ENCODE results near the gene DHX9.

The DHX9 gene

DNA sequence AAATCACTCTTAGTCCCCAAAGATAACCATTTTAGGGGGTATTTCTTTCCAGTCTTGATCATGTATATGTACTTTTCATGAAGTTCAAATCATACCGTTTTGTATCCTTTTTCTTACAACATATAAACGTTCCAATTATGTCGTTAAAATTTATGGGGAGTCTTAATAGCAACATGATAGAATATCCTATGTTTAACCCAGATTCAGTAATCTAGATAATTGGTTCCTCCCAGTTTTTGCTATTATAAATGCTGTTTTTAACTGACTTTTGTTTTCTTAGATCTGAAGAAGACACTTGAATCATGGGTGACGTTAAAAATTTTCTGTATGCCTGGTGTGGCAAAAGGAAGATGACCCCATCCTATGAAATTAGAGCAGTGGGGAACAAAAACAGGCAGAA lies 3.1 kb downstream of the DHX9 start:
- DNase-seq, result no peak

DNA sequence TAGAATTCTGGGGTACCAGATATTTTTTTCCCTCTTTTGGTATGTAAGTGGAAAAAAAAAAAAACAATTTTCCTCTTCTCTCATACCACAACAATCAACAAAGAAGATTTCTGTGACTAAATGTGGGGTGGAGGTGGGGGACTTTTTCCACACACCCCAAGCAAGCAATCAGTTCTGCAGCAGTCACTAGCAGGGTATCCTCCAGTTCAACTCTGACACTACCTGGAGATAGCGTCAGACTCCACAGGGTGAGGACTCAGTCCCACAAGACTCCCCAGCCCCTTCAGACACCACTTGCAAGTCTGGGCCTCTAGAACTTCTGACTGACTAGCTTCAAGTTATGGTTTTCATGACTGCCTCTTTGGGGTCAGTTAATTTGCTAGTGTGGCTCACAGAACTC lies 6.2 kb downstream of the DHX9 start:
- no peak for DNase-seq

DNA sequence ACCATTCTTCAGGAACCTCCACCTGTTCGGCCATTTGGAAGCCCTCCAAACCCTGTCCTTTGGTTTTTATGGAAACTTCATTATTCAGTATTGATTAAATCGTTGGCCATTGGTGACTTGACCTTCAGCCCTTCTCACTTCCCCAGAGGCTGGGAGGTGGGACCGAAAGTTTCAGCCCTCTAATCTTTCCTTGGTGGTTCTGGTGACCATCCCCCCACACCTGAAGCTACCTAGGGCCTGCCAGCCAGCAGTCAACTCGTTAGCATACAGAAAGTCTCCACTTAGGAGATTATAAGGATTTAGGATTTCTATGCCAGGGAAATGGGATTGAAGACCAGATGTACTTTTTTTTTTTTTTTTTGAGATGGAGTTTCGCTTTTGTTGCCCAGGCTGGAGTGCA lies 6.7 kb downstream of the DHX9 start:
- DNase-seq, result no peak

DNA sequence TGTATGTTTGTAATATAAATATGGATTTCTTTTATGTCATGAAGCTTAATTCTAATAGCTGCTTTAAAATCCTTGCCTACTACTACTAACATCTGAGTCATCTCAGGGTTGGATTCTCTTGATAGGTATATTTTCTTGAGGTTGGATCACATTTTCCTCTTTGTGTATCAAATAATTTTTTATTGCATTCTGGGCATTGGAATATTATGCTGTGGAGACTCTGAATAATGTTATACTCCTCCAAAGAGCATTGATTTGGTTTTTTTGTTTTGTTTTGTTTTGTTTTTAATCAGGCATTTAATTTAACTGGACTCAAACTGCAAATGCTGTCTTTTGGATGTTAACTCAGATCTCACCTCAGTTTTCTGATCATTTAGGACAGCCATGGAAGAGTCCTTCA lies 8.0 kb downstream of the DHX9 start:
- no peak for DNase-seq

DNA sequence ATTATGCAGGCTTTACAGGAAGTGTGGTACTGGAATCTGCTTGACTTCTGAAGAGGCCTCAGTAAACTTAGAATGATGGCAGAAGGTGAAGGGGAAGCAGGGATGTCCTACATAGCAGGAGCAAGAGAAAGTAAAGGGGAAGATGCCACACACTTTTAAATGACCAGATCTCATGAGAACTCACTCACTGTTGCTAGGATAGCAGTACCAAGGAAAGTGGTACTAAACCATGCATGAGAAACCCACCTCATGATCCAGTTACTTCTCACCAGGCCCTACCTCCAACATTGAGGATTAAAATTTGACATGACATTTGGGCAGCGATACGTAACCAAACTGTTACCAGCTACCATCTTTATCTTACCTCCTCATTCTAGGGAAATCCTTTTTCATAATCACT lies 9.6 kb downstream of the DHX9 start:
- no peak for DNase-seq

DNA sequence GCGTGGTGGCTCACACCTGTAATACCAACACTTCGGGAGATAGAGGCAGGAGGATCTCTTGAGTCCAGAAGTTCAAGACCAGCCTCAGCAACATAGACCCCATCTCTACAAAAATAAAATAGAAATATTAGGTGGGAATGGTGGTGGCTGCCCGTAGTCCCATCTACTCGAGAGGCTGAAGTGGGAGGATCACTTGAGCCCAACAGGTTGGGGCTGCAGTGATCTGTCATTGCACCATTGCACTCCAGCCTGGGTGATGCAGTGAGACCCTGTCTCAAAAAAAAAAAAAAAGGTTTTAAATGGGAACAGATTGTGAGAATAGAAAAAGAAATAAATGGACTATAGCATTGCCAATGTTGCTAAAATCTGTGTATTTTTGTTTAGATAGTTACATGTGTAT lies 11.2 kb downstream of the DHX9 start:
- no peak for DNase-seq

DNA sequence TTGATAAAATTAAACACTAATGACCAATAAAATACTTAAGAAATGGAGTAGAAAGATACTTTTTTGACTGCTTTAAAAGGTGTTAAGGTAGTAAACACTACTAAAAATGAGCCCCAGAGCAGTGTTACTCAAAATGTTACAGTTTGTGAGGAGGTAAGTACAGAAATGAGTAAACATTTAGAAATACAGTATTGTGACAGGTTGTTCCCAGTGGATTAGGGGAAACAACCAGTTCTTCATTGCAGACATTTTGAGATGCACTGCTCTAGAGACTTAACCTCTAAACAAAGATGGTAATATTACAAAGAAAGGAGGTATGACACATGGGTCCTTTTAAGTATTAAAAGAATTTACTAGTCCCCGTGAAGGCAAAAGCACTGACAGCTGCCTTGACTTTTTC lies 12.7 kb downstream of the DHX9 start:
- DNase-seq, result no peak

DNA sequence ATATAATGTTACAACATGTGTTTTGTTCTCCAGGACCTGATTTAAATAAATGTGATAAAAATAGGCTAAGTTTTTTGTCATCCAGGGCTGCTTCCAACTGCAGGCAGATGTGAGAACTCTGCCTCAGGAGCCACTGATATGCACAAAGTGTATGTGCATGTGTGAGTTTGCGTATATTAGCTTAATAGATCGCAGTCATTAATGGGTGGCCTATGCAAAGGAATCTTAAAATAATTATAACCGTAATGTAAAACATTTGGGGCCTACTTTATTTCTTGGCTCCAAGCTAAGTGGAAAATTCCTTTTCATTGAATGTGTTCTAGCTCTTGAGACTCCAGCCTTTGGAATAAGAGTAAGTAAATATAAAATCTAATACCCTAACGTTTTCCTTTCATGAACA lies 16.8 kb downstream of the DHX9 start:
- no peak for DNase-seq

DNA sequence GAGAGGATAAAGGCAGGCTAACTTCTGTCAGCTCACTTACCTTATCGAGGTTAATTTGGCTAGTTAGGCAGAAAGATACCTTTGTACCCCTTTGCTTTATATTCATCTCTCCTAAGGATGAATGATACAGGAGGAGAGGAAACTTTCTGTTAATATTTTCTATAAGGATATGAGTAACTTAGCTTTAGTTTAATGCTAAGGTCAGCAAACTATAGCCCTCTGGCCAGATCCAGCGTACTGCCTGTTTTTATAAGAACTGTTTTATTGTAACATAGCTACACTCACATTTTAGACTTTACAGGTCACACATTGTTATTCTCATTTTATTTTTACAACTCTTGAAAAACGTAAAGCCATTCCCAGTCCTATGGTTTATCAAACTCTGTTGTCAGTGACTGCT lies 18.1 kb downstream of the DHX9 start:
- DNase-seq, result no peak

DNA sequence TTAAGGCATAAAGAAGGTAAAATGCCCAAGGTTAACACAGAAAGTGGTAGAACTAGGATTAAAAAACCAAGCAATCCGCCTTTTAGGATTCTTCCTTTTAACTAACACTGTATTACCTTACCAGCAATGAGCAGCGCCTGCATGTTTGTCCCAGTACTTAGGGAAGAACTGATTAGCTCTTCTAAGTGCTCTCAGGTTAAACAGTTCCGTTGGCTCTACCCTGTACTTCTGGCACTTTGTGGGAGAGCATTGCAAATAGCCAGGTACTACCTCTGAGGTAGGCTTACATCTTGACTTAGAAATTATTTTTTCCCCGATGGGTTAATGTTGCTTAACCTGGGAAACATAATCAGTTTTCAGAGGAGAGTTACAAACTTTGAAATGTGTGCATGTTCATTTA lies 21.5 kb downstream of the DHX9 start:
- DNase-seq, result no peak

DNA sequence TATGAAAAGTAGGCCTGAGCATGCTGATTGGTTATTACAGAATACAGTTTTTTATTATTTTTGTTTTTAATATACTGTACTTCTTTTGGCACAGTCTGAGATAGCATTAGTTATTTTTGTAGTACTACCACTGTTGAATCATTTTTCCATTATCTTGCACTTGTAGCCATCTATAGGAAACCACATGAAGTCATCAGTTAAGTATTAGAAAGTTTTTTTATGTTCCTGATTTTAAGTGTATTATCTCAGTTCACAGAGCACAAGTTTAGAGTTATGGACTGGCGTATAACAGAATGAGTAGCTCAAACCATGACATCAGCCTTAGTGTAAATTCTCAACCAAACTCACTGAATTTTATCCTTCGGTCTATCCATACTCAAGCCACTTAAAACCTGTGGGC lies 22.8 kb downstream of the DHX9 start:
- DNase-seq, result no peak

DNA sequence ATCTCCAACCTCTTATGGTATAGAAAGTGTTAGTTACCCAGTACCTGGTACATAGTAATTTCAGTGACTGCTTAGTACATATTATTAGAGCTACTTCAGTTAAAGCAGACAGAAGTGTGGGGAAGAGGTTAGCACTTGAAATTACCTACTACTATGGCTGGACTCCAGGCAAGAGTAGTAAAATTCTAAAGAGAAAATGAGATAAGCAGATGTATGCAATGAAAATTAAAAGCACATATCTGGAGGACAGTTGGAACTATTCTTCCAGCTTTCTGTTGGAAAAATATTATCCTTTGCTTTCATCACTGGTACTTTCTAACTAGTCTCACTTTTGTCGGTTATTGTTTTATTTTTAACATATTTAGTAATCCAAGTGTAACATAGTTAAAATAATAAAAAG lies 23.7 kb downstream of the DHX9 start:
- DNase-seq, result no peak

DNA sequence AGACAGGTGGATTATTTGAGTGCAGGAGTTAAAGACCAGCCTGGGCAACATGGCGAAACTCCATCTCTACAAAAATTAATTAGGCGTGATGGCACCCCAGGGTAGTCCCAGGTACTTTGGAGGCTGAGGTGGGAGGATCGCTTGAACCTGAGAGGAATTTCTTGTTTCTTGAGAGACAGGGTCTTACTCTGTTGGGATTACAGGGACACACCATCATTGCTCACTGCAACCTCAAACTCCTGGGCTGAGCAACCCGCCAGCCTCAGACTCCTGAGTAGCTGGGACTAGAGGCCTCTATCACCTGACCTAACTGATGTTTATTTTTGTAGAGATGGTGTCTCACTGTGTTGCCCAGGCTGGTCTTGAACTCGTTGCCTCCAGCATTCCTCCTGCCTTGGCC lies 24.8 kb downstream of the DHX9 start:
- DNase-seq, result no peak

DNA sequence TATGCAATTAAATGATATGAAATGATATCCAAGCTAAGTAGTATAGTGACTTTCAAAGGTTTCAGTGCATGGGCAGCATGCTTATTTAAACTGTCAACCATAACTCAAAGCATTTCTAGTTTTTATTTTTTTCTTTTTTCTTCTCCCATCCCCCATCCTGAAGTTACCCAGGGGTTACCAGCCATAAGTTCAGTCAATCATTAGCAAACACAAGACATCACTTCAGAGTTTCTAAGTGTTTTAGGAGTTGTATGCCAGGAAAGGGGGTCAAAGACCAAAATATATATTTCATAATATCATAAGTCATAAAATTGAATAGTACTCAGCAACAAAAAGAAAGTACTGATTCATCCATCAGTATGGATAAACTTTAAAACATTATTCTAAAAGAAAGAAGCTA lies 28.7 kb downstream of the DHX9 start:
- DNase-seq, result no peak

DNA sequence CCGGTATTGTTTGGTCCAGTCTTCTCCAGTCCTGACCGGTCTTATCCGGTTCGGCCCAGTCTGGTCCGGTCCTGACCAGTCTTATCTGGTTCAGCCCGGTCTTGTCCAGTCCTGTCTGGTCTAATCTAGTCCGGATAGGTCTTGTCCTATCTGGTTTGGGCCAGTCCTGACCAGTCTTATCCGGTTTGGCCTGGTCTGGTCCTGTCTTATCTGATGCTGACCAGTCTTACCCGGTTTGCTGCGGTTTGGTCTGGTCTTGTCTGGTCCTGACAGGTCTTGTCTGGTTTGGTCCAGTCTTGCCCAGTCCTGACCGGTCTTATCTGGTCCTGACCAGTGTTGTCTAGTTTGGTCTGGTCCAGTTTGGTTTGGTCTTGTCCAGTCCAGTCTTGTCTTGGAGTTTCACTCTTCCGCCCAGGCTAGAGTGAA lies 30.1 kb downstream of the DHX9 start:
- no peak for DNase-seq

DNA sequence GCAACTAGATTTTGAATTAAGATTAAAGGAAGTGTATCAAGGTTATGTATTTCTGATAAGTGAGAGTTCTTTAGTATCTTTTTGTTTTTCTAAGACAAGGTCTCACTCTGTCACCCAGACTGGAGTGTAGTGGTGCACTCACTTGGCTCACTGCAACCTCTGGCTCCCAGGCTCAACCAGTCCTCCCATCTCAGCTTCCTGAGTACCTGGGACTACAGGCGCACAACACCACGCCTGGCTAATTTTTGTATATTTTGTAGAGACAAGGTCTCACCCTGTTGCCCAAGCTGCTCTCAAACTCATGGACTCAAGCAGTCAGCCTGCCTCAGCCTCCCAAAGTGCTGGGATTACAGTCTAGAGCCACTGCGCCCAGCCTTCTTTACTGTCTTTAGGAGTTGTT lies 33.7 kb downstream of the DHX9 start:
- DNase-seq, result no peak

DNA sequence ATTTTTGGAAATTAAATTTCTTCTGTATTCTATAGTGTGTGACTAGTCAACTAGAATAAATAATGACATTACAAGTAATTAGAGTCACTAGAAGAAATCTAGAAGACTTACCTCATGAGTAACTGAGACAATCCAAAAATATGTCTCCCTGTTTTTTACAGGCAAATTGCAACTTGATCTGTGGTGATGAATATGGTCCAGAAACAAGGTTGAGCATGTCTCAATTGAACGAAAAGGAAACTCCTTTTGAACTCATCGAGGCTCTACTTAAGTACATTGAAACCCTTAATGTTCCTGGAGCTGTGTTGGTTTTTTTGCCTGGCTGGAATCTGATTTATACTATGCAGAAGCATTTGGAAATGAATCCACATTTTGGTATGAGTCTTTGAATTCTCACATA lies 36.7 kb downstream of the DHX9 start:
- no peak for DNase-seq

DNA sequence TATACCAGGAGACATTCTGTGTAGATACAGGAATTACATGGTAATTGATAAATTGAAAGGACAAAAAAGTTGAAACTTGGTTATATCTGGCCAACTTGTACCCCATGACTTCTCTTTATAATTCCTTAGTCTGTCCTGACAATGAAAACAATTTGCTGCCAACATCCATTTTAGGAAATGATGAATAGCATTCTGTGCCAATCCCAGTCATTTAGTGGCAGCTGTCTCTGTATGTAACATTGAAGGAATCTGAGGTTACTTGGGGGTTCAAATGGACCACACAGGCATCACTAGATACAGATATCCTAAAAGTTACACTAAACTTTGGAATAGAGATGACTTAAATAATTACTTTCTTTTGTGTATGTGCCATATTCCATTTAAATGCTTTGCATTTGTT lies 38.2 kb downstream of the DHX9 start:
- DNase-seq, result no peak

DNA sequence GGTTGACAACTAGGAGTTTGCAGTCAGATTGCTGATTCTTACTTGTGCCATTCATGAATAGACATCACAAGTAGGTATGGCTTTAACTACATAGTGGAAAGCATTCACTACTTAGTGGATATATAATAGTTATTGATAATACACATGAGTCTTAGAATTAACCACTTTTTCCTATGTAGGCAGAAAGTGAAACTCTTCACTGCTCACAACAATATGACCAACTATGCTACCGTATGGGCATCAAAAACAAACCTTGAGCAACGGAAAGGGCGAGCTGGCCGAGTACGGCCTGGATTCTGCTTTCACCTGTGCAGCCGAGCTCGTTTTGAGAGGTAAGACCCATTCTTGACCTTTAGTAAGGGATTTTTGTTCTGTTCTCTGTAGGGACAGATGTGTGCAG lies 38.7 kb downstream of the DHX9 start:
- DNase-seq, result no peak

DNA sequence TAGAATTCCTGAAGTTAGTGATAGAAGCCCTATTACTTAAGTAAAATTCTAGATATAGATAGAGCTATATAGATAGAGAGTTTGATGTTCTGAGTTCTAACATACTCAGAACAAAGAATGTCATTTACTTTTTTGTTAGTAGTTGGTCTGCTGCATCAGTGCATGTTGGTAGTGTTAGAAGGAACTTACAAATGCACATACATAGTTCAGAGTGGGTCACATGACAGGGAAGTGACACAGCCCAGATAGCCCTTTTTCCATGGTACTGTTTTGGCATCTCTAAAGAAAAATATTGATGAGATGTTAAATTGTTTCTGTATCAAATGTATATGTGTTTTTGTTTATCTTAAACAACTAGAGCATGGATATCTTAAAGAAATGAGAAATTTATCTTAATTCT lies 45.7 kb downstream of the DHX9 start:
- no peak for DNase-seq

DNA sequence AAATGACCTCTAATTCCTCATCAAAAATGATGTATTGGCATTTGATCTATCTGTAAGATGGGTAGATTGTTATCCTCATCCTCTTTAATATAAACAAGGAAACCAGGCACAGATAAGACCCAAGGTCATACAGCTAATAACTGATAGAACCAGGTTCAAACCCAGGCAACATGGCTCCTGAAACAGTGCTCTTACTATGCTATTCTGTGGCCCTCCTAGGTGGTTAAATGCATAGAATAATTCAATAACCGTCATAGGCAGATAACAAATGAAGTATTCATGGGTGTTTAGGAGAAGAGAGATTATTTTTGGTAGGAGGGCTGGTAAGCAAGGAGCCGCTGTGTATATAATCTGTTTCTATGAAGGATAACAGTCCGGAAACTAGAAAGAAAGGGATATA lies 46.4 kb downstream of the DHX9 start:
- no peak for DNase-seq

DNA sequence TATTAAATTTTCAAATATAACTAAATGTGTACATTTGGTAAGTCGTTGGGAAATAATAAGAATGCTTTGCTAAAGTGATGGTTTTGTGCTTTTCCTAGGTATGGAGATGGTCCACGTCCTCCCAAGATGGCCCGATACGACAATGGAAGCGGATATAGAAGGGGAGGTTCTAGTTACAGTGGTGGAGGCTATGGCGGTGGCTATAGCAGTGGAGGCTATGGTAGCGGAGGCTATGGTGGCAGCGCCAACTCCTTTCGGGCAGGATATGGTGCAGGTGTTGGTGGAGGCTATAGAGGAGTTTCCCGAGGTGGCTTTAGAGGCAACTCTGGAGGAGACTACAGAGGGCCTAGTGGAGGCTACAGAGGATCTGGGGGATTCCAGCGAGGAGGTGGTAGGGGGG lies 47.8 kb downstream of the DHX9 start:
- DNase-seq, result no peak

DNA sequence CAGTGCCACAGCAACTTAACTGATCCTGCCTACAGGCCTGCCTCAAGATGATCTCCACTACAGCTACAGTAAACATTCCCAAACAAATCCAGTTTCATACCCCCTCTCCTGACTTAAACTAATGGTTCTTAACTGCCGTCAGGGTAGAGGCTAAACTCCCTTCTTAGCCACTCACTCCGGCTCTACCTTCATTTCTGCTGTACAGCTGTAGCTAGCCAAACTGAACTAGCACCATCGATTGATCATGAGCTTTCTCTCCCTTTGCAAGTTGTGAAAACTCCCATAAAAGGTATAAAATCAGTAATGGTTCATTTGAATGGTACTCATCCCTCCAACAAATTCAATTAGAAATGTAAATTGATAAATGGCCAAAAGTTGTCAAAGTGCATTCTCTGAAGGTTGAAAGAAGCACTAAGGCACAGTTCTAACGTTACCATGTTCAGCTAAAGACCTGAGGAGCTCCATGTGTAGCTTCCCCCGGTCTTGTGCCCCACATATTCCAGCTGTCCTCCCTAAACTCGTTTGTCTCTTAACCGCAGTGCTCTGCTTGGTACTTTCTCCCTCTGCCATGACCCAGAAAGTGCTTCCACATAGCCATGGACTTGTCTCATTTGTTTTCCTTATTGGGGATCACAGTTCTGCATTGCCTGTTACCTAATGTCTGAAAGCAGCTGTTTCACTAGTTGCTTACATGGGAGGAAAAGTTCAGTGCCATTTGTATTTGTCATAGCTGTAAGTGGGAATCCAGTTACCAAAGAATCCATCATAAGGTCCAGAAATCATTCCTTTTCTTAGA lies 49.8 kb downstream of the DHX9 start:
- DNase-seq, result no peak

DNA sequence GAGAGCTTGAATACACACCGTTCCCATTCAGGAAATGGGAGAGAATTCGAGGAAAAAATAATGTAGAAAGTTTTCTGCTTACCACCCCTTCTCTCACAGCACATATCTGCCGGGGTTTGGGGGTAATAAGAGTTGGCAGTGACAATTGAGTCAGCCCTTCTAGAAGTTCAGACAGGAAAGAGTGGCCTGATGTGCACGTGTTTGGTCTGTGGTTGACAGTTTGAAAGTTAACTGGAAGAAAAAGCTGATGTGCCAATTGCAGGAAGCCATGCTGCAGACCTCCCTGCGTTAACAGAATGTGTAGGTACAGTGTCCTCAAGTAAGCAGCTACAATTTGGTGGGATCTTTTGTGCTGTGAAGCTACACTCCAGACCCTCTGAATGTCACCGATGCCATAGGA lies 50.9 kb downstream of the DHX9 start:
- DNase-seq, result peak; percentile 74 to 83

DNA sequence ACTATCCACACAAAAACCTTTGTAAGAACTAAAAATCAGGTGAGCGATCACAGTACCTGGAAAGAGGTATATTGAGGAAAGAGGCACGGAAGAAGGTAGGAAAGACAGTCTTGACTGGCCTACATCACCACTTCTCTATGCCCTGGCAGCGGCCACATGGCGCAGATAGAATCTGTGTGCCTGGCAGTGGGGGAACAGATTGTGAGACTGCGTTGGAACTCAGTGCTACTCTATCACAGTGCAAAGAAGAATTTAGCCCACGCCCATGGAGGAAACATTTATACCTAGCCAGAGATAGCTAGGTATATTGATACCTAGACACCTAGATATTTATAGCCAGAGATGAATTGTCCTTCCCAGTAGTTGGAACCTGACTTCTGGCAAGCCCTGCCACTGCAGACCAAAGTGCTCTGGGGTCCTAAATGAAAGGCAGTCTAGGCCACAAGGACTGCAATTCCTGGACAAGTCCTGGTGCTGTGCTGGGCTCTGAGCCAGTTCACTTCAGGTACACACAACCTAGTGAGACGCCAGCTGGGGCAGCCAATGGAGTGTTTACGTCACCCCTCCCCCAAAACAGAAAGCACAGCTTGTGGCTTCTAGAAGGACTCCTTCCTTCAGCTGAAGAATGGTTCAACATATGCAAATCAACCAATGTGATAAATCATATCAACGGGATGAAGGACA lies 51.9 kb downstream of the DHX9 start:
- no peak for DNase-seq

Measured in Kasumi-1 (cell line).